HepG2 (cell line): ENCODE measurements around the gene AADACL2. TPM values are rescaled to one million over a fixed set of nuclear protein-coding genes. Genes with fewer than 3 reads are reported as not detected.

ENCODE experiments used
- ATAC-seq: fragments of 200-7000 bp; cut with Tn5 transposase; 3 replicates; pipeline ENCODE4 v1.9.1; 2020; ENCODE audit warnings: mild to moderate bottlenecking, moderate library complexity
- BruUV-seq: library from RNA; stranded (reverse); fragments of 400-500 nt; replicated peaks from 2 replicates; lab custom pipeline; 2021; lab: Mats Ljungman, UMichigan
- CTCF ChIA-PET: fragments of 300-600 bp; formaldehyde crosslinking; extraction: SDS; loops from one replicate; lab custom pipeline; 2021; ENCODE audit warnings: low total read pairs, inconsistent platforms, low intra/inter-chr PET ratio; lab: Yijun Ruan, JAX
- POLR2A ChIA-PET: fragments of 350-600 bp; sonication (Branson Sonifier 250); formaldehyde crosslinking; loops from one replicate; lab custom pipeline; 2020; ENCODE audit warnings: antibody characterized with exemption, inconsistent platforms; lab: Yijun Ruan, JAX
- DNase-seq: peaks from one replicate; pipeline ENCODE4 v3.0.0-alpha.2; 2015; ENCODE audit warnings: low spot score
- FAIRE-seq: peaks from 3 replicates; lab custom pipeline; 2011; peaks lifted over from hg19 to GRCh38; lab: Jason Lieb, UNC
- H2AFZ ChIP-seq: one replicate; pipeline ENCODE4 v1.6.1; 2011; ENCODE audit warnings: low read length, inconsistent platforms
- H3K27ac ChIP-seq: fragments of 300-600 bp; 3 replicates; pipeline ENCODE4 v1.8.0; 2011; ENCODE audit warnings: mixed run types, mild to moderate bottlenecking, mixed read lengths, low read length, inconsistent platforms; ENCODE audit not compliant: insufficient read depth; ENCODE audit errors: extremely low read length
- H3K27me3 ChIP-seq, 2 experiments: fragments of 200-600 bp in 1 of 2; 2 replicates in 1 of 2; 3 replicates in 1 of 2; pipeline versions ENCODE4 v1.6.0 to v1.8.0; 2011; ENCODE audit warnings: low read length in 2 of 2, mild to moderate bottlenecking in 2 of 2, moderate library complexity in 2 of 2, inconsistent platforms in 1 of 2; ENCODE audit not compliant: insufficient read depth in 2 of 2, control insufficient read depth in 1 of 2
- H3K36me3 ChIP-seq, 2 experiments: fragments of 200-600 bp in 1 of 2; replicated peaks in 1 of 2; 2 replicates in 1 of 2; 3 replicates in 1 of 2; pipeline versions ENCODE4 v1.5.1 to v1.8.0; 2011; ENCODE audit warnings: low read length in 2 of 2, inconsistent platforms in 1 of 2; ENCODE audit not compliant: insufficient read depth in 2 of 2, control insufficient read depth in 1 of 2
- H3K4me1 ChIP-seq: 2 replicates; pipeline ENCODE4 v1.5.1; 2012; ENCODE audit warnings: low read length, inconsistent platforms; ENCODE audit not compliant: insufficient read depth
- H3K4me2 ChIP-seq: 2 replicates; pipeline ENCODE4 v1.6.0; 2011; ENCODE audit warnings: low read depth, low read length, inconsistent platforms
- H3K4me3 ChIP-seq, 3 experiments: fragments of 200-600 bp in 1 of 3; sonication (generic), shearing (Covaris generic) in 1 of 3; replicated peaks in 1 of 3; 2 replicates each; pipeline ENCODE4 v1.5.1; 2011 to 2016; ENCODE audit warnings: low read length in 3 of 3, inconsistent platforms in 2 of 3, low read depth in 2 of 3, mild to moderate bottlenecking in 2 of 3, control low read depth in 1 of 3, mixed read lengths in 1 of 3; ENCODE audit not compliant: insufficient read depth in 1 of 3
- H3K79me2 ChIP-seq: one replicate; pipeline ENCODE4 v1.6.1; 2011; ENCODE audit warnings: low read length, inconsistent platforms; ENCODE audit not compliant: insufficient read depth
- H3K9ac ChIP-seq: 2 replicates; pipeline ENCODE4 v1.6.0; 2011; ENCODE audit warnings: mild to moderate bottlenecking, low read depth, low read length, inconsistent platforms; ENCODE audit not compliant: insufficient read depth
- H3K9me3 ChIP-seq: 2 replicates; pipeline ENCODE4 v1.5.1; 2012; ENCODE audit warnings: mild to moderate bottlenecking, low read length
- H4K20me1 ChIP-seq: 2 replicates; pipeline ENCODE4 v1.6.0; 2011; ENCODE audit warnings: inconsistent platforms, mild to moderate bottlenecking, low read length, moderate library complexity; ENCODE audit not compliant: insufficient read depth
- CCDC6 ChIP-seq: sonication (generic); formaldehyde crosslinking; IDR thresholded peaks from 2 replicates; pipeline ENCODE4 v1.8.1; 2022; ENCODE audit warnings: mild to moderate bottlenecking, missing genetic modification reagents, moderate library complexity
- FOSL1 ChIP-seq: sonication (generic); formaldehyde crosslinking; IDR thresholded peaks from 2 replicates; pipeline ENCODE4 v1.9.0; 2021; ENCODE audit warnings: missing genetic modification reagents, borderline replicate concordance
- JUNB ChIP-seq: sonication (generic); formaldehyde crosslinking; IDR thresholded peaks from 2 replicates; pipeline ENCODE4 v1.8.0; 2022; ENCODE audit warnings: missing genetic modification reagents, mild to moderate bottlenecking, borderline replicate concordance
- MEIS1 ChIP-seq: sonication (generic); formaldehyde crosslinking; IDR thresholded peaks from 2 replicates; pipeline ENCODE4 v1.9.0; 2021; ENCODE audit warnings: mild to moderate bottlenecking, missing genetic modification reagents, moderate library complexity, borderline replicate concordance
- MYC ChIP-seq: sonication (generic); formaldehyde crosslinking; IDR thresholded peaks from 2 replicates; pipeline ENCODE4 v1.9.0; 2021; ENCODE audit warnings: missing genetic modification reagents, borderline replicate concordance
- NR2F2 ChIP-seq: IDR thresholded peaks from 2 replicates; pipeline ENCODE4 v1.6.1; 2012; ENCODE audit warnings: low read depth, inconsistent platforms, borderline replicate concordance
- TOPORS ChIP-seq: sonication (generic); formaldehyde crosslinking; IDR thresholded peaks from 2 replicates; pipeline ENCODE4 v1.8.0; 2023; ENCODE audit warnings: mild to moderate bottlenecking, missing genetic modification reagents
- WIZ ChIP-seq: sonication (generic); formaldehyde crosslinking; IDR thresholded peaks from 2 replicates; pipeline ENCODE4 v1.5.1; 2020; ENCODE audit warnings: mild to moderate bottlenecking, missing genetic modification reagents
- ZC3H4 ChIP-seq: sonication (generic); formaldehyde crosslinking; IDR thresholded peaks from 2 replicates; pipeline ENCODE4 v1.4.0; 2020; ENCODE audit warnings: missing genetic modification reagents, borderline replicate concordance
- ZNF770 ChIP-seq: sonication (generic); formaldehyde crosslinking; IDR thresholded peaks from 2 replicates; pipeline ENCODE4 v1.5.0; 2020; ENCODE audit warnings: mild to moderate bottlenecking, missing genetic modification reagents
- WGBS: methylation state at CpG from one replicate; pipeline ENCODE4 v1.1.6; 2017; ENCODE audit warnings: low lambda C conversion rate; 5-methylcytosine and 5-hydroxymethylcytosine counted together
- in situ Hi-C: cut with HindIII; loops from 2 replicates; pipeline ENCODE4 v1.10.0; 2017; ENCODE audit warnings: low pct_unique_long_range_greater_than_20kb; ENCODE audit not compliant: extremely low pct_ligation_motif_present
- intact Hi-C: fragments of 100-400 bp; cut with micrococcal nuclease; formaldehyde crosslinking; loops from one replicate; pipeline ENCODE4 v1.10.0; 2022; ENCODE audit not compliant: unreplicated experiment
- polyA plus RNA-seq, 8 experiments: library from polyadenylated mRNA; depleted of rRNA in 3 of 8; stranded (reverse) in 7 of 8; unstranded in 1 of 8; fragments of >200 nt; fragmentation: Illumina TruSeq in 4 of 8; extraction: Trizol in 4 of 8; gene quantifications; 2 replicates each; pipeline versions ENCODE4 v1.2.1 to v1.2.3, GENCODE V29; 2011 to 2016; ENCODE audit warnings: low read depth in 4 of 8, missing spikeins in 1 of 8, mixed read lengths in 1 of 8; ENCODE audit not compliant: insufficient read depth in 1 of 8
- total RNA-seq, 5 experiments: library from RNA; depleted of rRNA; stranded (reverse); fragments of >200 nt; fragmentation: Illumina TruSeq; extraction: Trizol; gene quantifications; 2 replicates each; pipeline ENCODE4 v1.2.3, GENCODE V29; 2016; ENCODE audit warnings: low read depth in 1 of 5
- TF ChIP-seq, protein P1 (sequence below): sonication (generic); formaldehyde crosslinking; IDR thresholded peaks from one replicate; pipeline ENCODE4 v1.5.1; 2020; ENCODE audit warnings: mild to moderate bottlenecking, missing genetic modification reagents; ENCODE audit errors: not compliant biosample characterization
- TF ChIP-seq, protein P2 (sequence below): sonication (generic); formaldehyde crosslinking; IDR thresholded peaks from 2 replicates; pipeline ENCODE4 v1.8.1; 2023; ENCODE audit warnings: mild to moderate bottlenecking, missing genetic modification reagents

AADACL2 gene
- total and polyA plus RNA-seq, 2 of the 13 experiments (the other 11 are each of a cell fraction or from before 2014, with no cell fraction given) = not detected

- TF ChIP-seq MYC (CRISPR knock-in tag) (no peak), WIZ (CRISPR knock-in tag) (no peak), TOPORS (CRISPR knock-in tag) (no peak)
Observed at GRCh38 chr3:151743855-151744254, 10.1 kb downstream of the AADACL2 start (continued).

GRCh38 chr3:151750181-151750580 lies 16.5 kb downstream of the AADACL2 start:
- no TSS peak for BruUV-seq
- 17% methylated on average over 6 of the region's 6 CpGs for whole genome bisulfite sequencing
- TF ChIP-seq CCDC6 (CRISPR knock-in tag) (no peak), ZNF770 (CRISPR knock-in tag) (no peak), JUNB (CRISPR knock-in tag) (no peak), ZC3H4 (CRISPR knock-in tag) (no peak), NR2F2 (no peak), MEIS1 (CRISPR knock-in tag) (no peak), FOSL1 (no peak)
- TF ChIP-seq, protein P1, sequence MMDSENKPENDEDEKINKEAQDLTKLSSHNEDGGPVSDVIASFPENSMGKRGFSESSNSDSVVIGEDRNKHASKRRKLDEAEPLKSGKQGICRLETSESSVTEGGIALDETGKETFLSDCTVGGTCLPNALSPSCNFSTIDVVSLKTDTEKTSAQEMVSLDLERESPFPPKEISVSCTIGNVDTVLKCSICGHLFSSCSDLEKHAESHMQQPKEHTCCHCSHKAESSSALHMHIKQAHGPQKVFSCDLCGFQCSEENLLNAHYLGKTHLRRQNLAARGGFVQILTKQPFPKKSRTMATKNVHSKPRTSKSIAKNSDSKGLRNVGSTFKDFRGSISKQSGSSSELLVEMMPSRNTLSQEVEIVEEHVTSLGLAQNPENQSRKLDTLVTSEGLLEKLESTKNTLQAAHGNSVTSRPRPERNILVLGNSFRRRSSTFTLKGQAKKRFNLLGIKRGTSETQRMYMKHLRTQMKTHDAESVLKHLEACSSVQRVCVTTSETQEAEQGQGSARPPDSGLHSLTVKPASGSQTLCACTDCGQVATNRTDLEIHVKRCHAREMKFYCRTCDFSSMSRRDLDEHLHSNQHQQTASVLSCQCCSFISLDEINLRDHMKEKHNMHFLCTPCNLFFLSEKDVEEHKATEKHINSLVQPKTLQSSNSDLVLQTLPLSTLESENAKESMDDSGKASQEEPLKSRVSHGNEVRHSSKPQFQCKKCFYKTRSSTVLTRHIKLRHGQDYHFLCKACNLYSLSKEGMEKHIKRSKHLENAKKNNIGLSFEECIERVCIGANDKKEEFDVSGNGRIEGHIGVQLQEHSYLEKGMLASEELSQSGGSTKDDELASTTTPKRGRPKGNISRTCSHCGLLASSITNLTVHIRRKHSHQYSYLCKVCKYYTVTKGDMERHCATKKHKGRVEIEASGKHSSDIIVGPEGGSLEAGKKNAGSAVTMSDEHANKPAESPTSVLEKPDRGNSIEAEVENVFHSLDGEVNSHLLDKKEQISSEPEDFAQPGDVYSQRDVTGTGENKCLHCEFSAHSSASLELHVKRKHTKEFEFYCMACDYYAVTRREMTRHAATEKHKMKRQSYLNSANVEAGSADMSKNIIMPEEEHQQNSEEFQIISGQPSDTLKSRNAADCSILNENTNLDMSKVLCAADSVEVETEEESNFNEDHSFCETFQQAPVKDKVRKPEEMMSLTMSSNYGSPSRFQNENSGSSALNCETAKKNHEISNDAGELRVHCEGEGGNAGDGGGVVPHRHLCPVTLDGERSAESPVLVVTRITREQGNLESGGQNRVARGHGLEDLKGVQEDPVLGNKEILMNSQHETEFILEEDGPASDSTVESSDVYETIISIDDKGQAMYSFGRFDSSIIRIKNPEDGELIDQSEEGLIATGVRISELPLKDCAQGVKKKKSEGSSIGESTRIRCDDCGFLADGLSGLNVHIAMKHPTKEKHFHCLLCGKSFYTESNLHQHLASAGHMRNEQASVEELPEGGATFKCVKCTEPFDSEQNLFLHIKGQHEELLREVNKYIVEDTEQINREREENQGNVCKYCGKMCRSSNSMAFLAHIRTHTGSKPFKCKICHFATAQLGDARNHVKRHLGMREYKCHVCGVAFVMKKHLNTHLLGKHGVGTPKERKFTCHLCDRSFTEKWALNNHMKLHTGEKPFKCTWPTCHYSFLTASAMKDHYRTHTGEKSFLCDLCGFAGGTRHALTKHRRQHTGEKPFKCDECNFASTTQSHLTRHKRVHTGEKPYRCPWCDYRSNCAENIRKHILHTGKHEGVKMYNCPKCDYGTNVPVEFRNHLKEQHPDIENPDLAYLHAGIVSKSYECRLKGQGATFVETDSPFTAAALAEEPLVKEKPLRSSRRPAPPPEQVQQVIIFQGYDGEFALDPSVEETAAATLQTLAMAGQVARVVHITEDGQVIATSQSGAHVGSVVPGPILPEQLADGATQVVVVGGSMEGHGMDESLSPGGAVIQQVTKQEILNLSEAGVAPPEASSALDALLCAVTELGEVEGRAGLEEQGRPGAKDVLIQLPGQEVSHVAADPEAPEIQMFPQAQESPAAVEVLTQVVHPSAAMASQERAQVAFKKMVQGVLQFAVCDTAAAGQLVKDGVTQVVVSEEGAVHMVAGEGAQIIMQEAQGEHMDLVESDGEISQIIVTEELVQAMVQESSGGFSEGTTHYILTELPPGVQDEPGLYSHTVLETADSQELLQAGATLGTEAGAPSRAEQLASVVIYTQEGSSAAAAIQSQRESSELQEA (CRISPR knock-in tag) = no peak
- TF ChIP-seq, protein P2, sequence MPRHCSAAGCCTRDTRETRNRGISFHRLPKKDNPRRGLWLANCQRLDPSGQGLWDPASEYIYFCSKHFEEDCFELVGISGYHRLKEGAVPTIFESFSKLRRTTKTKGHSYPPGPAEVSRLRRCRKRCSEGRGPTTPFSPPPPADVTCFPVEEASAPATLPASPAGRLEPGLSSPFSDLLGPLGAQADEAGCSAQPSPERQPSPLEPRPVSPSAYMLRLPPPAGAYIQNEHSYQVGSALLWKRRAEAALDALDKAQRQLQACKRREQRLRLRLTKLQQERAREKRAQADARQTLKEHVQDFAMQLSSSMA (CRISPR knock-in tag) = no peak

More at GRCh38 chr3:151750181-151750580, 16.5 kb downstream of the AADACL2 start:
- H3K27me3 ChIP-seq = no peaks in the 10 kb centered on the region; a peak in 1 of 5 replicates
- H3K4me2 ChIP-seq = no peak overlapping the region
- POLR2A ChIA-PET = no interaction called here
- no peaks in the 10 kb centered on the region for H3K4me1 ChIP-seq
- in situ Hi-C loops = no loop called here
- no peaks in the 10 kb centered on the region for H3K36me3 ChIP-seq
- H2AFZ ChIP-seq = no peak overlapping the region
- intact Hi-C loops = no loop called here
- H4K20me1 ChIP-seq = no peaks in the 10 kb centered on the region
- H3K9ac ChIP-seq = no peak overlapping the region
- CTCF ChIA-PET = no interaction called here
- H3K4me3 ChIP-seq = no peak overlapping the region
- no peak overlapping the region for H3K27ac ChIP-seq
- no peak for DNase-seq
- ATAC-seq = no peak
- H3K79me2 ChIP-seq = no peaks in the 10 kb centered on the region
- no peaks in the 10 kb centered on the region; the same call in 1 of the 2 replicates for H3K9me3 ChIP-seq
- FAIRE-seq = no peak
